Measurements from ENCODE around the gene BAZ2A. TPM values are rescaled to one million over a fixed set of nuclear protein-coding genes. Genes with fewer than 3 reads are reported as not detected.
A peak's percentile ranks its signal among the peaks of the same experiment; 100 is the strongest.

Gene BAZ2A
- total RNA-seq, 1 experiment from 2014 or later = 126 TPM

- peaks cover 2% of the 10 kb centered on the region for H3K36me3 ChIP-seq (ENCODE audit: insufficient read depth, low read length, poor library complexity, severe bottlenecking)
- H3K27me3 ChIP-seq (replicated peaks; ENCODE audit: insufficient read depth, low read depth, low read length, poor library complexity) = no peaks in the 10 kb centered on the region
- H3K4me1 ChIP-seq (ENCODE audit: insufficient read depth, low read length, poor library complexity, severe bottlenecking) = no peaks in the 10 kb centered on the region
- ChIA-PET CTCF (no interaction called here), POLR2A (ENCODE audit: low non-redundant PET) (no interaction called here)
- intact Hi-C loops (cut with micrococcal nuclease; ENCODE audit: unreplicated experiment) = loop anchor here (5.0 kb wide), 1 partner anchor 59 kb away; no protein-coding TSS in a partner anchor
- no peak for DNase-seq (ENCODE audit: low spot score)
- BruUV-seq (replicated peaks) = no TSS peak
- TF ChIP-seq CTCF (conservative IDR thresholded peaks at IDR 0.05; ENCODE audit: low read depth, low read length) (no peak), EZH2 (IDR thresholded peaks at IDR 0.05; ENCODE audit: borderline replicate concordance, low read depth, low read length, poor library complexity, severe bottlenecking) (no peak)
- H3K27ac ChIP-seq (ENCODE audit: low read depth, low read length, poor library complexity, severe bottlenecking) = no peak overlapping the region
- no peaks in the 10 kb centered on the region for H3K9me3 ChIP-seq (ENCODE audit: low read depth, low read length, poor library complexity, severe bottlenecking)
- H3K4me3 ChIP-seq (ENCODE audit: low read depth, low read length, poor library complexity, severe bottlenecking) = no peak overlapping the region
Observed at GRCh38 chr12:56571121-56571520, 59.0 kb downstream of the BAZ2A start.

GRCh38 chr12:56568146-56568545, 62.0 kb downstream of the BAZ2A start:
- ChIA-PET POLR2A (ENCODE audit: low non-redundant PET) (no interaction called here), CTCF (no interaction called here)
- intact Hi-C loops (cut with micrococcal nuclease; ENCODE audit: unreplicated experiment) = no loop called here
- Histone ChIP-seq H3K4me3 (ENCODE audit: low read depth, low read length, poor library complexity, severe bottlenecking) (no peak overlapping the region), H3K27ac (ENCODE audit: low read depth, low read length, poor library complexity, severe bottlenecking) (no peak overlapping the region), H3K27me3 (replicated peaks; ENCODE audit: insufficient read depth, low read depth, low read length, poor library complexity) (no peaks in the 10 kb centered on the region), H3K4me1 (ENCODE audit: insufficient read depth, low read length, poor library complexity, severe bottlenecking) (peaks cover 6% of the 10 kb centered on the region), H3K9me3 (ENCODE audit: low read depth, low read length, poor library complexity, severe bottlenecking) (no peaks in the 10 kb centered on the region), H3K36me3 (ENCODE audit: insufficient read depth, low read length, poor library complexity, severe bottlenecking) (peaks cover 2% of the 10 kb centered on the region)
- TF ChIP-seq EZH2 (IDR thresholded peaks at IDR 0.05; ENCODE audit: borderline replicate concordance, low read depth, low read length, poor library complexity, severe bottlenecking) (no peak), CTCF (conservative IDR thresholded peaks at IDR 0.05; ENCODE audit: low read depth, low read length) (no peak)
- no TSS peak for BruUV-seq (replicated peaks)
- DNase-seq (ENCODE audit: low spot score) = no peak

GRCh38 chr12:56565510-56566101, 64.5 kb downstream of the BAZ2A start:
- Histone ChIP-seq H3K36me3 (ENCODE audit: insufficient read depth, low read length, poor library complexity, severe bottlenecking) (peaks cover 2% of the 10 kb centered on the region), H3K4me1 (ENCODE audit: insufficient read depth, low read length, poor library complexity, severe bottlenecking) (peaks cover 6% of the 10 kb centered on the region), H3K9me3 (ENCODE audit: low read depth, low read length, poor library complexity, severe bottlenecking) (no peaks in the 10 kb centered on the region), H3K4me3 (ENCODE audit: low read depth, low read length, poor library complexity, severe bottlenecking) (no peak overlapping the region), H3K27ac (ENCODE audit: low read depth, low read length, poor library complexity, severe bottlenecking) (peak overlapping the region; percentile 13), H3K27me3 (replicated peaks; ENCODE audit: insufficient read depth, low read depth, low read length, poor library complexity) (no peaks in the 10 kb centered on the region)
- DNase-seq (ENCODE audit: low spot score) = peak; percentile 54
- ChIA-PET CTCF (no interaction called here), POLR2A (ENCODE audit: low non-redundant PET) (no interaction called here)
- TF ChIP-seq CTCF (conservative IDR thresholded peaks at IDR 0.05; ENCODE audit: low read depth, low read length) (no peak), EZH2 (IDR thresholded peaks at IDR 0.05; ENCODE audit: borderline replicate concordance, low read depth, low read length, poor library complexity, severe bottlenecking) (no peak)
- intact Hi-C loops (cut with micrococcal nuclease; ENCODE audit: unreplicated experiment) = no loop called here
- no TSS peak for BruUV-seq (replicated peaks)

Data from A673 (cell line).